GM13977 (cell line): ENCODE results near the gene FNBP1L.

Experiments
- DNase-seq: peaks from one replicate; pipeline ENCODE4 v3.0.0; 2012; ENCODE audit warnings: low spot score
- in situ Hi-C: fragments of 300-500 bp; cut with MboI; formaldehyde crosslinking; loops from one replicate; pipeline ENCODE4 v1.12.0; 2022; ENCODE audit warnings: low sequenced_read_pairs, low pct_unique_long_range_greater_than_20kb, mixed read lengths, inconsistent platforms; ENCODE audit not compliant: unreplicated experiment
- TF ChIP-seq, protein P1 (sequence below): IDR thresholded peaks from 2 replicates; pipeline ENCODE4 v1.5.1; 2012; ENCODE audit warnings: mild to moderate bottlenecking, control low read depth; ENCODE audit not compliant: insufficient read depth; ENCODE audit errors: extremely low read depth, missing control alignments

FNBP1L gene

DNA sequence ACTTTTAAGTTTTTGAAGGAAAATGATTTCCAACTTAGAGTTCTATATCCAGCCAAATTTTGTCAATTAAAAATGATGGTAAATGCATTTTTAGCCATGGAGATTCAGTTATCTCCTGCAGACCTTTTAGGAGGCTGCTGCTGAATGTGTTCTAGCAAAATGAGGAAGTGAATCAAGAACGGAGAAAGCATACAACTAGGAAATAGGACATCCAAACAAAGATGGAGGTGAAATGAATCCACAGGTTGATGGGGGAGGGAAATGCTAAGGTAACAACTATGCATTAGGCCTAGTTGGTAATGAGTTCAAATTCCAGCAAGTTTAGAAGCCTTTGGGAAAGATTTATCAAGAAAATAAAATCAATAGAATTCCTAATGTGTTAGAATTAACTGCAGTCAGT, 80.5 kb downstream of the FNBP1L start:
- in situ Hi-C loops: no loop called here
- no peak for DNase-seq
- TF ChIP-seq, protein P1, sequence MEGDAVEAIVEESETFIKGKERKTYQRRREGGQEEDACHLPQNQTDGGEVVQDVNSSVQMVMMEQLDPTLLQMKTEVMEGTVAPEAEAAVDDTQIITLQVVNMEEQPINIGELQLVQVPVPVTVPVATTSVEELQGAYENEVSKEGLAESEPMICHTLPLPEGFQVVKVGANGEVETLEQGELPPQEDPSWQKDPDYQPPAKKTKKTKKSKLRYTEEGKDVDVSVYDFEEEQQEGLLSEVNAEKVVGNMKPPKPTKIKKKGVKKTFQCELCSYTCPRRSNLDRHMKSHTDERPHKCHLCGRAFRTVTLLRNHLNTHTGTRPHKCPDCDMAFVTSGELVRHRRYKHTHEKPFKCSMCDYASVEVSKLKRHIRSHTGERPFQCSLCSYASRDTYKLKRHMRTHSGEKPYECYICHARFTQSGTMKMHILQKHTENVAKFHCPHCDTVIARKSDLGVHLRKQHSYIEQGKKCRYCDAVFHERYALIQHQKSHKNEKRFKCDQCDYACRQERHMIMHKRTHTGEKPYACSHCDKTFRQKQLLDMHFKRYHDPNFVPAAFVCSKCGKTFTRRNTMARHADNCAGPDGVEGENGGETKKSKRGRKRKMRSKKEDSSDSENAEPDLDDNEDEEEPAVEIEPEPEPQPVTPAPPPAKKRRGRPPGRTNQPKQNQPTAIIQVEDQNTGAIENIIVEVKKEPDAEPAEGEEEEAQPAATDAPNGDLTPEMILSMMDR: no peak

DNA sequence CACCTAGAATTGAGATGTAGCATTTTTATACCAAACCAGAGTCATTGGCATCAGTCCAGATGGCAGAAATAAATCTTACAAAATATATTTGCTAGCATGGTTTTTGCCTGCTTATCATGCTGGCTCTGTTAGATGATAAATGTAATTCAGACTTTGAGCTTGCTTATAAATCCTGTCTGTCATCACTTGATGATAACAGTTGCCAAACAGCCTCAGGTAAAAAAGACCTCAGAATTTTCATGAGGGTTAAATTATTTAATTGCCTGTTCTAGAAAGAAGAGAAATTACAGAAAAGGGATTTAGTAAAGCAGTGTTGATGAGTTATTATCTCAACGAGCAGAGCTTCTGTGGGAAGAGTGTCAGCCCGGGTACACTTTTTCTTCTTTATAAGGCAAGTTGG, 83.3 kb downstream of the FNBP1L start:
- TF ChIP-seq, protein P1: no peak
- DNase-seq: no peak
- in situ Hi-C loops: no loop called here

DNA sequence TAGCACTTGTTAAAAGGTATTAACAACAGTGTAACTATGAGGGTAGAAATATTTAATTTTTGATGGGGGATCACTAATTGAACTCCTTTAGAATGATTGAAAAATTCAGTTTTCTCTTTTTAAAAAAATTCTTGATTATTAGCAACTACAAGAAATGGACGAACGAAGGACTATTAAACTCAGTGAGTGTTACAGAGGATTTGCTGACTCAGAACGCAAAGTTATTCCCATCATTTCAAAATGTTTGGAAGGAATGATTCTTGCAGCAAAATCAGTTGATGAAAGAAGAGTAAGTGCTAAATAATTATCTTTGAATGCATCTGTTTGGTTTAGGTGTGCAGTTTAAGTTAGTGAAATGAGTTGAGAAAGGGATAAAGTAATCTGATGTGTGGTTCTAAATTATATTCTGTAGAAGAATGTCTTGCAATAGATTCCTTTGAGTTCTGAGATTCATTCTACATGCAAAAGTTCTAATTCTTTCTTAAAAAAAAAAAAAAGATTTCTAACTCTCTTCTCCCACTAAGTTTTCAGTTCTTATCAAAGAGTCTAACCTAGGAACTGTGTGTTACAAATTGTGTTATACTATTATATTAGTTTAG, 85.0 kb downstream of the FNBP1L start:
- in situ Hi-C loops: no loop called here
- no peak for DNase-seq
- TF ChIP-seq, protein P1: no peak

DNA sequence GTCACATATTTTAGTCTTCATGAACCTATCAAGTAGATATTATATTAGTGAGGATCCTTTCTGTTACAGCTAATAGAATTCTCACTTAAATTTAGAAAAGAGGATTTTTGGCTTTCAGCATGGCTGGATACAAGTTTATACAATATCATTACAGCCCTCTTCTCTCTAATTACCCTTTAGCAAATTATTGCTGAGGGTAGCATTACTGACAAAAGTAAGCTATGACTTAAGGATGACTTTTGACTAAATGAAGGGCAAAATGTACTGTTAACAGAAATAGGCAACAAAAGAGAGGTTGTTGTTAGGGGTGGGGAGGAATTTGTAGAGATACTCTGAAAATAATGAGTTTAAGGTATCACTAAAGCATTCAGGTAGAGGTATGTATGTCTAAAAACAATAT, 85.8 kb downstream of the FNBP1L start:
- in situ Hi-C loops: no loop called here
- TF ChIP-seq, protein P1: no peak
- no peak for DNase-seq

DNA sequence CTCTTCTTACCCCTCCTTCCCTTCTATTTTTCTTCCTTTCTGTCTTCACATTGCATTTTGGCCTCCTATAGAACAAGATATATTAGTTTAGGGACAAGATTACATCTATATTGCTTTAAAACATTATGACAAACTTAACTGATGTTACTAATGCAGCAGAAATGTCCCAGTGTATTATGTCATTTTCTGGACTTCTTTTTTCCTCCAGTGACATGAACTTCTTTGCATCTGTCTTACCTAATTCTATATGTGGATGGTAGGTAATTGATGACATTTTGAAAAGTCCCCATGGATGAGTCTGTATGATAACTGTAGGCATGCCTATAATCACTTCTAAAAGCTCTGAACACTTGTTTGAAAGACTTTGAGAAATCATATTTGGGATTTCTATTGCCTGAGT, 89.5 kb downstream of the FNBP1L start:
- DNase-seq: no peak
- TF ChIP-seq, protein P1: no peak
- in situ Hi-C loops: no loop called here

DNA sequence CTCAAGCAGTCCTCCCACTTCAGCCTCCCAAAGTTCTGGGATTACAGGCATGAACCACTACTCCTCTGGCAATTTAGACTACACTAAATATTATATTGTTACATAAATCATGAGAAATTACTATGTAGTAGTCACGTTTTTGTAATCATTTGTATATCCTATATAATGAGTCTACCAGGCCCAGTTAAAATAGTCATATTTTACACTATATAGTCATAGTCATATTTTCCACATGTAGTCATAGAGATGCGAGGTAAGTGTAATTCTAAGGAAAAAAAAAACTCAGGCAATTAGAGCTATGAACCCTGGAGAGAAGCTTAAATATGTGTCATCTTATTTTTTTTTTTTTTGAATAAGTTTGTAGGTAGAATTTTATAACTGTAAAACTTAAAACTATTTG, 90.0 kb downstream of the FNBP1L start:
- no peak for DNase-seq
- in situ Hi-C loops: no loop called here
- TF ChIP-seq, protein P1: no peak

DNA sequence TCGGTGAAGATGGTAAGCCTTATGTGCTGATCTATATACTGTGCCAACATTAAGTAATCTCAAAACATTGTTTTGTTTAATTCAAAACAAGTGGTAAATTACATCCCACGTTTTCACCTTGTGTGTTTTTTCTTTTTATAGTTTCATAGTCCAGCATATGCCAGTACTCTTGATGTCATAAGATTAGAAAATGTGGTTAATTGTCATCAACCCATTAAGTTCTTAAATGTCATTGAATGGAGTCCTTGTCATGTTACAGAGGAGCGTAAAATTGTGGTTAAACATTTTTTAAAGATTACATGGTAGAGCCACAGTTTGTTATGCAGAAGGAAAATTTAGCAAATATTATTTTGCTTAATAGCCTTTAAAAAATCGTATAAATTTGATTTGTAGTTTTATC, 93.1 kb downstream of the FNBP1L start:
- TF ChIP-seq, protein P1: no peak
- no peak for DNase-seq
- in situ Hi-C loops: no loop called here
